Subcutaneous abdominal adipose tissue (tissue), 5 donors: ENCODE measurements around the gene B3GNT2.

Experiments
- H3K27ac ChIP-seq: one replicate; pipeline ENCODE4 v1.7.0; 2013; ENCODE audit warnings: low read depth, mild to moderate bottlenecking, inconsistent platforms, low read length, moderate library complexity
- H3K27me3 ChIP-seq, 5 donors: one replicate each; pipeline ENCODE4 v1.7.0; 2013; ENCODE audit warnings: low read length in 5 of 5, inconsistent platforms in 1 of 5; ENCODE audit not compliant: control insufficient read depth in 5 of 5, insufficient read depth in 4 of 5
- H3K36me3 ChIP-seq, 5 donors: one replicate each; pipeline ENCODE4 v1.7.0; 2013; ENCODE audit warnings: low read length in 5 of 5; ENCODE audit not compliant: control insufficient read depth in 5 of 5, insufficient read depth in 5 of 5
- H3K4me1 ChIP-seq, 5 donors: one replicate each; pipeline ENCODE4 v1.7.0; 2013; ENCODE audit warnings: low read length in 5 of 5, mild to moderate bottlenecking in 3 of 5, moderate library complexity in 1 of 5; ENCODE audit not compliant: control insufficient read depth in 5 of 5, insufficient read depth in 5 of 5
- H3K4me3 ChIP-seq, 5 donors: one replicate each; pipeline ENCODE4 v1.7.0; 2013; ENCODE audit warnings: low read length in 5 of 5, low read depth in 1 of 5
- H3K9ac ChIP-seq, 5 donors: one replicate each; pipeline ENCODE4 v1.7.0; 2013; ENCODE audit warnings: low read length in 5 of 5, mild to moderate bottlenecking in 4 of 5, moderate library complexity in 3 of 5
- H3K9me3 ChIP-seq, 5 donors: one replicate each; pipeline ENCODE4 v1.7.0; 2013; ENCODE audit warnings: low read length in 5 of 5; ENCODE audit not compliant: control insufficient read depth in 5 of 5
- donor health status: healthy.
- donor health status: healthy.
- donor health status: healthy.
- donor health status: healthy.
- donor health status: healthy.

B3GNT2 gene

DNA sequence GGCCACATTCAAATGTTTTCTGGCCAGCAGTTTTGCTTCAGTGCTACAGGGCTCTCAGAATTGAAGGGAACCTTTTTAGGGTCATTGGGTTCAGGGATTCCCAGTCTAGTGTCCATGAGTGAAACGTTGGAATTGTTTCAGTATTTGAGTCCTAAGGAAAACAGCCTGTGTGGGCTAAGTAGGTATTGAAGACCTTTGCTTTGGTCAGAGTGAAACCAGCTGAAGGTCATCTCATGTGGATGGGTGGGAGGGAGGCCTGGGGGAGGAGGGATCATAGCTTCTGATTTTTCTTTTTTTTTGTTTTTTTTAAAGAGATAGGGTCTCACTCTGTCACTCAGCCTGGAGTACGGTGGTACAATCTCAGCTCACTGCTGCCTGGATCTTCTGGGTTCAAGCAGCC lies 20.2 kb downstream of the B3GNT2 start:
- Histone ChIP-seq H3K36me3 (no peaks in the 10 kb centered on the region), H3K27me3 (no peaks in the 10 kb centered on the region), H3K27ac (peak overlapping the region; percentile 39), H3K4me3 (peak overlapping the region in 3 of 5 donors; percentile 1 to 29 (median 10)), H3K9me3 (peaks cover 0 to 10% (median 3%) of the 10 kb centered on the region in 5 donors), H3K4me1 (peaks cover 8 to 65% (median 46%) of the 10 kb centered on the region in 5 donors), H3K9ac (peak overlapping the region in 3 of 5 donors; percentile 18 to 53 (median 53))

DNA sequence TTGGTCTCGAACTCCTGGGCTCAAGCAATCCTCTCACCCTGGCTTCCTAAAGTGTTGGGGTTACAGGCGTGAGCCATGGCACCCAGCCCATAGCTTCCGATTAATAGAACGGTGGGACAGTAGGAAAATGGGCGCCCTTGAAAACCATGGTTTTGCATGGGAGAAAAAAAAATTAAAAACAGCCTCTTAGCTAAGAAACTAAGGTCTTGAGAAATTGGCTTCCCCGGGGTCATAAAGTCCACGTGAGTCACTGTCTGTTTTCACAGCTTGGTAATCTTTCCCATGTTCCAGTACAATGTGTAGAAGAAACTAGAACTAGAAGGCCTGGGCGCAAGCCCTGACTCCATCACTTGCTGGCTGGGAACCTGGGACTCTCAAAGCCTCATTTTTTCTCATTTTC lies 20.7 kb downstream of the B3GNT2 start:
- peak overlapping the region in 2 of 5 donors; percentile 1 to 29 for H3K4me3 ChIP-seq

DNA sequence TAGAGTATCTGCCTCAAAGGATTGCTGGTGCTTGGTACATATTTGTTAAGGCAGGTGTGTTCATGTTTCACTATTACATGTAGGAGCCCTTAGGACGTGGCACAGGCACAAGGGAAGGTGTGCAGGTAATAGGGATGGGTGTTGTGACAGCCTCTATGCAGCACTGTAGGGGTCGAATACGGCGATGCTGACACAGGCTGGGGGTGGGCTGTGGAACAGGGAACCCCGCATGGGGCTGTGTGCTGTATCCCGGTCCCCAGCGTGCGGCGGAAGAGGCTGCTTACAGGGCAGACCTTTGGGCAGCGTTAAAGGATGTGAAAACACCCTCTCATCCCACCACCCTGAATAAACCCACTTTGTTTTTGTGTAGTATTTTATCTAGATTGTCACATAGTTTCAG lies 21.5 kb downstream of the B3GNT2 start:
- Histone ChIP-seq H3K4me1 (peaks cover 8 to 68% (median 46%) of the 10 kb centered on the region in 5 donors), H3K27me3 (no peaks in the 10 kb centered on the region), H3K9ac (no peak overlapping the region), H3K36me3 (peaks cover 0 to 2% (median 2%) of the 10 kb centered on the region in 5 donors), H3K9me3 (peaks cover 0 to 2% (median 0%) of the 10 kb centered on the region in 5 donors), H3K27ac (peak overlapping the region; percentile 31), H3K4me3 (no peak overlapping the region)

More for the DNA sequence above, 20.7 kb downstream of the B3GNT2 start:
- Histone ChIP-seq H3K9me3 (peaks cover 0 to 8% (median 3%) of the 10 kb centered on the region in 5 donors), H3K9ac (no peak overlapping the region), H3K4me1 (peaks cover 8 to 68% (median 46%) of the 10 kb centered on the region in 5 donors), H3K27ac (peak overlapping the region; percentile 39), H3K27me3 (no peaks in the 10 kb centered on the region), H3K36me3 (no peaks in the 10 kb centered on the region)

DNA sequence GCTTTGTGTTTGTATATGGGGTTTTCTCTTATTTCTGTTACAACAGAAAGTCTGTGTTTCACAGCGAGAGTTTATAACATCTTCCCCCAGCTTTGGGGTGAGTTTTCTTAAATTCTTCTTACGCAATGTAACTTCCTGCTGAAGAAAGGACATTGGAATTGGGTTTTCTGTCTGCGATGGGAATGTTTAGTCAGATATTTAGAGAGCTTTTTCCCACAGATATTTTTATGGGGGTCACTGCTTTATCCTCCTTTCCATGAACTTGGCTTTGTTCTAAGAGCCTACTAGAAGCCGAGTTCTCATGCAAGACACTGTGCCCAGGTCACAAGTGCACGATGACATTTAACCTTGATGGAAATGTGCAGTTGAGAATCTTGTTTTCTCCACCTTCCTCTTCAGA lies 22.1 kb downstream of the B3GNT2 start:
- Histone ChIP-seq H3K27me3 (no peaks in the 10 kb centered on the region), H3K4me1 (peaks cover 8 to 68% (median 46%) of the 10 kb centered on the region in 5 donors), H3K9ac (no peak overlapping the region), H3K9me3 (peaks cover 0 to 2% (median 0%) of the 10 kb centered on the region in 5 donors), H3K36me3 (peaks cover 0 to 8% (median 7%) of the 10 kb centered on the region in 5 donors), H3K4me3 (no peak overlapping the region), H3K27ac (peak overlapping the region; percentile 31)

DNA sequence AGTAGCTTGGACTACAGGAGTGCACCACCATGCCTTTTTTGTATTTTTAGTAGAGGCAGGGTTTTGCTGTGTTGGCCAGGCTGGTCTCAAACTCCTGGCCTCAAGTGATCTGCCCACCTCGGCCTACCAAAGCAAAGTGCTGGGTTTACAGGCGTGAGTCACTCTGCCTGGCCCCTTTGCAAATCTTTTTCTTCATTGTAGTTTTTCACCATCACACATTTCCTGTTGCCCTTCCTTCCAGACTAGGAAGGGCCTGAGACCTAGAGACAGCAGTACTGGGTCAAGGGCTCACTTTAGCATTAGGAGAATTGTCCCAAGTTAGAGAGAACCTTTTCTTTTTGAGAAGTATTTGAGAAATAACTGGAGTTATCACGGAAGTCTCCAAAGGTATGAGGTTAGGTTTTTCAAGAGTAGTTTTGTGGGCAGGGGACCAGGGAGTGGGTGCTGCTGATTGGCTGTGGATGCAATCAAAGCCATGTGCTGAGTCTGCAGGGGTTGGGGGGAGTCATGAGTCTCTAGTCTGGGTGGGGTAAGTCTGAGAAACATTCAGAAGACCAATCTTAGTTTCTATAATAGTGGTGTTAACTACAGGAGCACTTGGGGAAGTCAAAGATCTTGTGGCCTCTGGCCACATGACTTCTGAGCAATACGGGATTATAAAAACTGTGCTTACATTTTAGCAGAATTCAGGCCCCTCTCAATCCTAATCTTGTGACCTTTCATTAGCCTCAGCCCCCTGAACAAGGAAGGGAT lies 23.7 kb downstream of the B3GNT2 start:
- peaks cover 8 to 57% (median 46%) of the 10 kb centered on the region in 5 donors for H3K4me1 ChIP-seq
- peaks cover 0 to 2% (median 0%) of the 10 kb centered on the region in 5 donors for H3K9me3 ChIP-seq
- H3K36me3 ChIP-seq = peaks cover 0 to 11% (median 11%) of the 10 kb centered on the region in 5 donors
- H3K27ac ChIP-seq = peak overlapping the region; percentile 31
- no peaks in the 10 kb centered on the region for H3K27me3 ChIP-seq
- no peak overlapping the region for H3K4me3 ChIP-seq
- no peak overlapping the region for H3K9ac ChIP-seq

DNA sequence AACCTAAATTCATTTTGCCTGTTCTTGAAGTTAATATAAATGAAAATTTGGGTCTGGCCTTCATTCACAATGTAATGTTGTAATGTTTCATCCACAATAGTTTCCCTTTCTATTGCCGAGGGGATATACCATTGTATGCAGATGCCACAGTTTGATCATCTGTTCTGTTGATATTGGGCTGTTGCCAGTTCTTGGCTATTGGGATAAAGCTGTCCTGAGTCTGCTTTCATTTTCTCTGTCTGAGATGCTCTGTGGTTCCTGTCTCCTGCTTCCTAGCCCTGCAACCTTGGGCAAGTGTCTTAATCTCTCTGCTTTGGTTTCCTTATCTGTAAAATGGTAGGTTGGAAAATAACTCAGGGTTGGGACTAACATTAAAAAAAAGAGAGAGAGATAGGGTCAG lies 25.2 kb downstream of the B3GNT2 start:
- H3K27ac ChIP-seq = no peak overlapping the region

DNA sequence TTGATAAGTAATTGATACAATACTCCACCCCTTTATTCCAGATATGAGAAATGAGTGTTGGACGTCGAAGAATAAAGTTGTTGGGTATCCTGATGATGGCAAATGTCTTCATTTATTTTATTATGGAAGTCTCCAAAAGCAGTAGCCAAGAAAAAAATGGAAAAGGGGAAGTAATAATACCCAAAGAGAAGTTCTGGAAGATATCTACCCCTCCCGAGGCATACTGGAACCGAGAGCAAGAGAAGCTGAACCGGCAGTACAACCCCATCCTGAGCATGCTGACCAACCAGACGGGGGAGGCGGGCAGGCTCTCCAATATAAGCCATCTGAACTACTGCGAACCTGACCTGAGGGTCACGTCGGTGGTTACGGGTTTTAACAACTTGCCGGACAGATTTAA lies 26.3 kb downstream of the B3GNT2 start:
- H3K27ac ChIP-seq = no peak overlapping the region
- peaks cover 0 to 2% (median 0%) of the 10 kb centered on the region in 5 donors for H3K9me3 ChIP-seq
- no peak overlapping the region for H3K4me3 ChIP-seq
- peaks cover 5 to 32% (median 23%) of the 10 kb centered on the region in 5 donors for H3K4me1 ChIP-seq
- no peak overlapping the region for H3K9ac ChIP-seq
- peaks cover 7 to 22% (median 13%) of the 10 kb centered on the region in 5 donors for H3K36me3 ChIP-seq
- no peaks in the 10 kb centered on the region for H3K27me3 ChIP-seq

More for the DNA sequence above, 25.2 kb downstream of the B3GNT2 start:
- H3K27me3 ChIP-seq = no peaks in the 10 kb centered on the region
- no peak overlapping the region for H3K9ac ChIP-seq
- H3K9me3 ChIP-seq = peaks cover 0 to 2% (median 0%) of the 10 kb centered on the region in 5 donors
- H3K4me1 ChIP-seq = peaks cover 5 to 42% (median 33%) of the 10 kb centered on the region in 5 donors
- no peak overlapping the region for H3K4me3 ChIP-seq
- H3K36me3 ChIP-seq = peaks cover 5 to 22% (median 13%) of the 10 kb centered on the region in 5 donors

DNA sequence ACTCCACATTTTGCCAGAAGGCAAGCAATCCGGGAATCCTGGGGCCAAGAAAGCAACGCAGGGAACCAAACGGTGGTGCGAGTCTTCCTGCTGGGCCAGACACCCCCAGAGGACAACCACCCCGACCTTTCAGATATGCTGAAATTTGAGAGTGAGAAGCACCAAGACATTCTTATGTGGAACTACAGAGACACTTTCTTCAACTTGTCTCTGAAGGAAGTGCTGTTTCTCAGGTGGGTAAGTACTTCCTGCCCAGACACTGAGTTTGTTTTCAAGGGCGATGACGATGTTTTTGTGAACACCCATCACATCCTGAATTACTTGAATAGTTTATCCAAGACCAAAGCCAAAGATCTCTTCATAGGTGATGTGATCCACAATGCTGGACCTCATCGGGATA lies 26.8 kb downstream of the B3GNT2 start:
- Histone ChIP-seq H3K4me1 (peaks cover 5 to 27% (median 18%) of the 10 kb centered on the region in 5 donors), H3K27ac (no peak overlapping the region), H3K36me3 (peaks cover 7 to 25% (median 15%) of the 10 kb centered on the region in 5 donors), H3K4me3 (no peak overlapping the region), H3K9ac (no peak overlapping the region), H3K27me3 (no peaks in the 10 kb centered on the region), H3K9me3 (peaks cover 0 to 2% (median 0%) of the 10 kb centered on the region in 5 donors)

DNA sequence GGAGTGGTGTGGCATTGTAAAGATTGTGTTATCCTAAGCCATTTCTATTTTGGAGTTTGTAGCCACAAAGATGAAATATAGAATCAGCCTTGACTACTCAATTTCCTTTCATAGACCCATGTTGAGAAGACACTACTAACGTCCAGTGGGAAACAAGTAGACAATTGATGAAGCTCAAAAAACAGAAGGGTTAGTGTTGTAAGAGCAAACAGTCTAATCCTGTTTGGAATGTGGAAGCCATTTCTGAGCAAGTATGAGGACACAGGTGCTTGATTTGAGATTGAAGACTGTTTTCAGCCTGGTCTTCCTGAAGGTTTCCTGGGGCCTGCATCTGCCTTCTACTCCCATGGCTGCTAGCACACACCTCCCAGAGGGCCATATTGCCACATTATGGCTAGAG lies 29.1 kb downstream of the B3GNT2 start:
- H3K36me3 ChIP-seq = peaks cover 7 to 26% (median 15%) of the 10 kb centered on the region in 5 donors
- no peaks in the 10 kb centered on the region for H3K9me3 ChIP-seq
- H3K9ac ChIP-seq = no peak overlapping the region
- peaks cover 0 to 22% (median 3%) of the 10 kb centered on the region in 5 donors for H3K4me1 ChIP-seq
- H3K27ac ChIP-seq = no peak overlapping the region
- H3K27me3 ChIP-seq = no peaks in the 10 kb centered on the region
- no peak overlapping the region for H3K4me3 ChIP-seq

DNA sequence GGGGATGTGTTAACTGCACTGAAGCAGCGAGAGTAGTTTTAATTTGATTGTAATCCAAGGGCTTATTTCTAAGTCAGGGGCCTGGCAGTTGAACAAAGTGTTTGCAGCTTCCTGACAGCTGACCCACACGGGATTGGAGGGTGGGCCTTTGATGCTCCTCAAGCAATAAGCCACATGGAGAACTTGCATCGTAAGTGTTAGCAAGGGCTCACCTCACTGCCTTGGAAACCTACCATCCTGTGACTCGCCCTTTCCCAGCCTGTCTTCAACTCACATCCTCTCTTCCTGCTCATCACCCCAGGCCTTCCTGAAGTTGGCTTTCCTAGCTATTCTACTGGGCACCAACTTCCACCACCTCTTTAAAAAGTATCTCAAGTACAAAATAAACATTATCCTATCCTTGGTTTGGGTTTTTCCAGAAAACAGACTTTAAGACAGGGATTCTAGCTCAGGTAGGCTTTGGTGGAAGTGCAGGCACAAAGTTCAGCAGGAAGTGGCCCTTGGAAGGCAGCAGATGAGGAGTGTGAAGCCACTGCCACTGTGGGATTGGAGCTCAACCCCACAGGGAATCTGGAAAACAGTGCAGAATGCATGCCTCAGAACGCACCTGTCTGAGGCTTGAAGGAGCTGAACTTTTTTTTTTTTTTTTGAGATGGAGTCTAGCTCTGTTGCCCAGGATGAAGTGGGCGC lies 31.6 kb downstream of the B3GNT2 start:
- Histone ChIP-seq H3K36me3 (peaks cover 7 to 23% (median 12%) of the 10 kb centered on the region in 5 donors), H3K27me3 (no peaks in the 10 kb centered on the region), H3K4me3 (no peak overlapping the region), H3K9ac (no peak overlapping the region), H3K27ac (no peak overlapping the region), H3K4me1 (peaks cover 0 to 7% (median 3%) of the 10 kb centered on the region in 5 donors), H3K9me3 (no peaks in the 10 kb centered on the region)
